MV-4-11 (cell line): ENCODE results near the gene POTEG.
"Not testable (repeated sequence)": the region's sequence is repeated elsewhere in the genome, so short reads cannot be mapped to it uniquely, and the experiment has no call there.

Experiments used
- DNase-seq: peaks from one replicate; lab custom pipeline; 2025; lab: John Stamatoyannopoulos, UW

The POTEG gene

GRCh38 chr14:19372813-19373500 is 61.2 kb downstream of the POTEG start:
- not testable (repeated sequence) for DNase-seq

- not testable (repeated sequence) for DNase-seq
Observed at GRCh38 chr14:19371767-19372166, 62.4 kb downstream of the POTEG start.

- not testable (repeated sequence) for DNase-seq
Observed at GRCh38 chr14:19362803-19363202, 71.3 kb downstream of the POTEG start.

- not testable (repeated sequence) for DNase-seq
Observed at GRCh38 chr14:19362323-19362722, 71.8 kb downstream of the POTEG start.

- DNase-seq, result not testable (repeated sequence)
Observed at GRCh38 chr14:19361636-19362253, 72.4 kb downstream of the POTEG start.

GRCh38 chr14:19360937-19361635 is 73.1 kb downstream of the POTEG start:
- not testable (repeated sequence) for DNase-seq
